ENCODE measurements around the gene CDYL. TPM values are rescaled to one million over a fixed set of nuclear protein-coding genes. Genes with fewer than 3 reads are reported as not detected.

Gene CDYL
- 21.5 and 26.8 TPM in 2 replicates for total RNA-seq (2014; rRNA removed; shearing (Covaris generic); ENCODE audit: low replicate concordance)

DNA sequence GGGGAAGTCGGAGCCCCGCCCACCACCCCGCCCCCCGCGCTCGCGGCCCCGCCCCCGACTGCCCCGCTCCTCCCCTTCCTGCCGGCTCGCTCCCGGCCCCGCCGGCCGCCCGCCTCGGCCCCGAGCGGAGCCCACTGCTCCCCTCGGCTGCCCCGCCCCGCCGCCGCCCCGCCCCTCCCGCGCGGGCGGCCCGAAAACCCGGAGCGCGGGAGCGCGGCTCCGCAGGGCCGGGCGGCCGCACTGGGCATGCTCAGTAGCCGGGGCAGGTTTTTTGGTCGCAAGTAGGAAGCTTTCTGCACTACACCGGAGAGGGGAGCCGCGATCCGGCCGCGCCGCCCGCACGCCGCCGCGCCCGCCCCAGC is at the start of gene CDYL:
TSS of gene CDYL (plus strand) at position 274 of the 362 bp plus-strand sequence. CDS start 380 bp downstream, outside the sequence.
- H3K4me3 ChIP-seq: peak within 1 kb of the TSS; percentile 58
- DNase-seq: peak; percentile 76
- no peaks in the 10 kb centered on the region for H3K36me3 ChIP-seq
- no peaks in the 10 kb centered on the region for H3K27me3 ChIP-seq
- H3K9me3 ChIP-seq: peaks cover 6% of the 10 kb centered on the region; the same call in 1 of the 2 replicates

DNA sequence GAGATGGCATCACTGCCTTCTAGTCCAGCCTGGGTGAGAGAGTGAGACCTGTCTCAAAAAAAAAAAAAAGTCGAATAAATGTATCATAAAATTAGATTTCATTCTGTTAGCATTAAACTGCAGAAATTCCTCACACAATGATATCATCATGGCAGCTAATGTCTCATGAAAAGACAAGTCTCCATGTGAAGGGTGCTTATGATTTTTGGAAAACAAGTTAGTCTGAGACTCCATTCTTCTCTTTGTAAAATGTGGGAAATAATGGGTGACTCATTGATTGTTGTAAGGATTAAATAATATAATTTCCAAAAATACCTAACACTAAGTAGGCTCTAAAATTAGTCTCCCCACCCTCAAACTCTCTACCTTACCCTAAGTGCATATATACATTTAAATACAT is 49.6 kb upstream of the CDYL start:
- Histone ChIP-seq H3K27me3 (no peaks in the 10 kb centered on the region), H3K9me3 (no peaks in the 10 kb centered on the region), H3K4me3 (no peak overlapping the region), H3K36me3 (no peaks in the 10 kb centered on the region)
- DNase-seq: no peak

DNA sequence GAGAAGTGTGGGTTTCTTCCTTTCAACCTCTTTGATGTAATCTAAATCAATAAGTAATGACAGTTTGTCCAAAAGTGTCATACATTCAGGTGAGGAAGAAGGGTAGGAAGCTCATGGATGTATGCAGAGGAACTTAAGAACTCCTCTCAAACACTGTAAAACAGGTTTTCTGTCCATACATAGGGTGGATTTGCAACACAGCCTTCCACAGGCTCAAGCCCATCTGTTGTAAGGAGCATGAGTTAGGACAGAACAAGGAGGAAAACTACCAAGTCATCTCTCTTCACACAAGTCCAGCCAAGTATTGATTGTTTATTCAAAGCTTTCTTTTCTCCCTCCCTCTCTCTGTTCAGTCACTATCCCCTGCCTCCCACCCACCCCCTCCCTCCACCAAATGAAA is 49.0 kb upstream of the CDYL start:
- Histone ChIP-seq H3K4me3 (no peak overlapping the region), H3K36me3 (no peaks in the 10 kb centered on the region), H3K9me3 (no peaks in the 10 kb centered on the region), H3K27me3 (no peaks in the 10 kb centered on the region)
- DNase-seq: no peak

GRCh38 chr6:4727671-4728435 is 48.4 kb upstream of the CDYL start:
- Histone ChIP-seq H3K4me3 (no peak overlapping the region), H3K9me3 (no peaks in the 10 kb centered on the region), H3K36me3 (no peaks in the 10 kb centered on the region), H3K27me3 (no peaks in the 10 kb centered on the region)
- DNase-seq: no peak

DNA sequence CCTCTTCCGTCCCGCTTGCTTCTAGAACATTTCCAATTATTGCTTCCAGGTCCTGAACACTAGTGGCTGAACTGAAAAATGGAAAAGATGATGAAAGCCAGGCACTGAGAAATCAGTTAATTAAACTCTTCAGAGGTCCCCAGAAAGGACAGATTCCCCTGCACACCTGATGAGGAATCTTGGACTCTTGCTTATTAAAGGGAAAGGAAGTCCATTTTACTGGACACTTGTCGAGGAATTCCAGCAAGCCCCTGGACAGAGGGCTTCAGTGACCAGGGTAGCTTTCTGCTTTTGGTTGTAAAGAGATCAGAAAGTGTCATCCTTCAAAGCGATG is 47.8 kb upstream of the CDYL start:
- Histone ChIP-seq H3K4me3 (no peak overlapping the region), H3K9me3 (no peaks in the 10 kb centered on the region), H3K27me3 (no peaks in the 10 kb centered on the region), H3K36me3 (no peaks in the 10 kb centered on the region)
- no peak for DNase-seq

GRCh38 chr6:4728926-4729325 is 47.3 kb upstream of the CDYL start:
- Histone ChIP-seq H3K36me3 (no peaks in the 10 kb centered on the region), H3K4me3 (no peak overlapping the region), H3K9me3 (no peaks in the 10 kb centered on the region), H3K27me3 (no peaks in the 10 kb centered on the region)
- no peak for DNase-seq

- Histone ChIP-seq H3K4me3 (no peak overlapping the region), H3K27me3 (no peaks in the 10 kb centered on the region), H3K9me3 (no peaks in the 10 kb centered on the region), H3K36me3 (no peaks in the 10 kb centered on the region)
- no peak for DNase-seq
These were observed 44.2 kb upstream of the CDYL start for GRCh38 chr6:4731996-4732395.

- peak; percentile 84 for DNase-seq
- Histone ChIP-seq H3K27me3 (no peaks in the 10 kb centered on the region), H3K36me3 (no peaks in the 10 kb centered on the region), H3K9me3 (no peaks in the 10 kb centered on the region), H3K4me3 (no peak overlapping the region)
These were observed 43.4 kb upstream of the CDYL start for GRCh38 chr6:4732691-4733315.

DNA sequence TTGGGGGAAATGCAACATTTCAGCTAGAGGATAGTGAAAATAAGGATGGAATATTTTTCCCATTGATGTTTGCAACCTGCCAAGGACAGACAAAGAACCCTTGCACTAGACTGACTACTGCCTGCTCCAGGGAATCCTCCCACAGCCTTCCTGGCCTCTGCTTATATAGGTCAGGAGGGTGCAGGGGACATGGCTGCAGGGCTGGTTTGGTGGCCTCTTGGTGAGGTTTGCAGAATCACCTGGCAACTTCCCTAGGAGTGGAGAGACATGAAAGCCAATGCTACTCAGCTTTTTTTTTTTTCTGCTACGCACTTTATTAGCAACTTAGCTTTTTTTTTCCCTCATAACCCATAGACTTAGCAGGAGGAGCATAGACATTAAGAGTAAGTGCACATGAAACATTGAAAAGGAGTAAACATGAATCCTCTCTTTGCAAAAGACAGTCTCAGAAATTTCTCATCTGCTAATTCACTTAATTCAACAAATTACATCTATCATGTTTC is 39.8 kb upstream of the CDYL start:
- Histone ChIP-seq H3K4me3 (no peak overlapping the region), H3K36me3 (no peaks in the 10 kb centered on the region), H3K9me3 (no peaks in the 10 kb centered on the region), H3K27me3 (no peaks in the 10 kb centered on the region)
- DNase-seq: no peak

DNA sequence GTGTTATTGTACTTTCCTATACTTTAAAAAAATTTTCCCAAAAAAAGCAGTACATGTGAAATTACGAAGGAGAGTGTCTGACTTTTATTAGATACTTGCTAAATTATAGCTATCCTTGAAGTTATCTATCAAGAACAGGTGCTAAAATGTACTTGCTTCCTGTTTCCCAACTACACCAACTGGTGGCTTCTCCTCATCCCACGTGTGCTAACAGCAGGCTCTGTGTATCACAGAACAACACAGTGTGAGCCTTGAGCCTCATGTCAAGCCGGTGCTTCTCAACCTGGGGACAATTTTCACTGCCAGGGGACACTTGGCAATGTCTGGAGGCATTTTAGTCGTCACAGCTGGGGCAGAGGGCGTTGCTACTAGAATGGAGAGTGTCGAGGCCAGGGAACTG is 36.2 kb upstream of the CDYL start:
- DNase-seq: no peak
- H3K9me3 ChIP-seq: no peaks in the 10 kb centered on the region
- no peaks in the 10 kb centered on the region for H3K36me3 ChIP-seq
- no peaks in the 10 kb centered on the region for H3K27me3 ChIP-seq
- no peak overlapping the region for H3K4me3 ChIP-seq

GRCh38 chr6:4743062-4743461 is 33.1 kb upstream of the CDYL start:
- Histone ChIP-seq H3K4me3 (no peak overlapping the region), H3K36me3 (no peaks in the 10 kb centered on the region), H3K27me3 (no peaks in the 10 kb centered on the region), H3K9me3 (no peaks in the 10 kb centered on the region)
- DNase-seq: no peak

GRCh38 chr6:4743926-4744325 is 32.3 kb upstream of the CDYL start:
- Histone ChIP-seq H3K4me3 (no peak overlapping the region), H3K27me3 (no peaks in the 10 kb centered on the region)

GRCh38 chr6:4747588-4747987 is 28.6 kb upstream of the CDYL start:
- H3K9me3 ChIP-seq: no peaks in the 10 kb centered on the region
- H3K27me3 ChIP-seq: no peaks in the 10 kb centered on the region

More at GRCh38 chr6:4743926-4744325, 32.3 kb upstream of the CDYL start:
- Histone ChIP-seq H3K9me3 (no peaks in the 10 kb centered on the region), H3K36me3 (no peaks in the 10 kb centered on the region)
- no peak for DNase-seq

DNA sequence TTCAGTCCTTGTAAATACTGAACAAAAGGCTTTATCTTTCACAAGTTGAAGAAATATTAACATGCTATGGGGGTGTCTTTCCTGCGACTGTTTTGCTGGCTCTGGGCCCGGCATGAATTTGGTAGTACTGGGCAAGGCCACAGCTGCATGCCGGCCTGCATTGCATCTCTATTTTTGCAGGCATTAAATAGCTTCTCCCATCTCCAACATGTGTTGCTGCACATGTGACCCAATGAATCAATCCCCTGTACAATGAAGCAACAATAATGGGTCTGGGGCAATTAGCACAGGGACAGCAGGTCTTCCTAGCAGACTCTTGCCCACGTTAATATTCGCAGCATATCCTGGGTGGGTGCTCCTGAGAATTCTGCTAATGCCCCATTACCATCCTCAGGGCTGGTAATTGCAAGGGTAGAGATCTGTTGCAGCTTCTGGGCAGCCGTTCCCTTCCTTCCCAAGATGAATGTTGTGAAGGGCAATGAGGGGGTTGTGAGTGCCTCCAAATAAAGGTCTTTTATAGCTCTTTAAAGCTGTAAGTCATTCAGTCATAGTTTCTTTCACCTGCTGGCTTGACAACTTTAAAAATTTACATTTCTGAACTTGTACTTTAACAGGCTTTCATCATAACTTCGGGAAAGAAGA is 24.3 kb upstream of the CDYL start:
- Histone ChIP-seq H3K4me3 (no peak overlapping the region), H3K27me3 (no peaks in the 10 kb centered on the region), H3K9me3 (no peaks in the 10 kb centered on the region), H3K36me3 (no peaks in the 10 kb centered on the region)
- DNase-seq: no peak

More at GRCh38 chr6:4747588-4747987, 28.6 kb upstream of the CDYL start:
- DNase-seq: no peak
- Histone ChIP-seq H3K4me3 (no peak overlapping the region), H3K36me3 (no peaks in the 10 kb centered on the region)

GRCh38 chr6:4756247-4756646 is 20.0 kb upstream of the CDYL start:
- H3K27me3 ChIP-seq: no peaks in the 10 kb centered on the region
- no peak overlapping the region for H3K4me3 ChIP-seq
- H3K36me3 ChIP-seq: no peaks in the 10 kb centered on the region
- DNase-seq: no peak
- H3K9me3 ChIP-seq: no peaks in the 10 kb centered on the region

DNA sequence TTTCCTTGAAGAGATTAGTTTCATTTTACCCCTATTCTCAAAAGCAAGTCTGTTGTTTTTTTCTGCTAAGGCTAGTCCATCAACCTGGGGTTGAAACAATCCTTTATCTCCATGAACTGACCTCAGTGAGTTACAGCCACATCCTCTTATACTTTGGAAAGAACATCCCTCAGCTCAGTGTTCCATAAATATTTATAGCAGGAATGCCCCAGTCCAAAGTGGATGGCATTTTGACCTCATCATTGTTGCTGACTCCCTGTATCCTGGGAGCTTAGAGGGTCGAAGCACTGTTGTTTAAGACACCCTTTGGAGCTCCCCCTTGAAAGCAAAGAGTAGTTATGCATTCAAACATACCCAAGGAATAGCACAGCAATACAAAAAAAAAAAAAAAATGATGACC is 16.2 kb upstream of the CDYL start:
- no peak for DNase-seq
- no peak overlapping the region for H3K4me3 ChIP-seq
- H3K27me3 ChIP-seq: no peaks in the 10 kb centered on the region
- H3K9me3 ChIP-seq: peaks cover 3% of the 10 kb centered on the region; the same call in 1 of the 2 replicates
- no peaks in the 10 kb centered on the region for H3K36me3 ChIP-seq

DNA sequence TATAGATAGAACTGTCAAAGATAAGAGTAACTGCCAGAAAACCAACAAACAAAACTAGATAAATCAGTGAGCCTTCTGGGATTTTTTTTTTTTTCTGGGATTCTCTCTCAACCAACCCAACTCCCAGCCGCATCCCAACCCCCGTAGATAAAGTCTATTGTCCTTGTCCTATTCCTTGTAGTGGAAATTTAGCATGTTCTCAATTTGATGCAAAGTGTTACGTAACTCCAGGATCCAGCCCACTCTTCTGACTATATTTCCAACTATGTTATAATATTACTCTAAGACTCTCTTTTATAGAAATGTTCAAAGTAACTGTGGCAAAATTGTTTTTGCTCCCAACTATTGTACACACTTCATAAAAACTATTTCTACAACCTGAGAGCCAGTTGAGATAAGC is 15.4 kb upstream of the CDYL start:
- no peak overlapping the region for H3K4me3 ChIP-seq
- DNase-seq: no peak
- H3K27me3 ChIP-seq: no peaks in the 10 kb centered on the region
- H3K36me3 ChIP-seq: no peaks in the 10 kb centered on the region
- peaks cover 3% of the 10 kb centered on the region; the same call in 1 of the 2 replicates for H3K9me3 ChIP-seq

All from MG63 (cell line).